K562 (cell line): ENCODE results near the gene POLR1B. TPM values are rescaled to one million over a fixed set of nuclear protein-coding genes. Genes with fewer than 3 reads are reported as not detected.

ENCODE experiments used
- CBFB ChIP-seq: sonication (generic); formaldehyde crosslinking; IDR thresholded peaks from 2 replicates; pipeline ENCODE4 v1.4.0; 2020; ENCODE audit warnings: mild to moderate bottlenecking, missing genetic modification reagents
- CHD1 ChIP-seq: fragments of 200-600 bp; sonication (generic); IDR thresholded peaks from one replicate; pipeline ENCODE4 v1.6.1; 2012; ENCODE audit warnings: mild to moderate bottlenecking, moderate library complexity, low read length, inconsistent platforms
- E2F3 ChIP-seq: fragments of 250-450 bp; sonication (Bioruptor Pico); IDR thresholded peaks from 2 replicates; pipeline ENCODE4 v1.4.0; 2020; ENCODE audit warnings: mild to moderate bottlenecking
- ESRRB ChIP-seq: fragments of 250-450 bp; sonication (Bioruptor Pico); IDR thresholded peaks from 2 replicates; pipeline ENCODE4 v1.5.0; 2020; ENCODE audit warnings: mild to moderate bottlenecking, moderate library complexity, borderline replicate concordance
- FOSL1 ChIP-seq: fragments of 200-800 bp; sonication (Bioruptor generic); conservative IDR thresholded peaks from 2 replicates; pipeline ENCODE4 v1.6.1; 2016; ENCODE audit warnings: missing genetic modification characterization, missing compliant biosample characterization
- FOXP1 ChIP-seq: sonication (generic); formaldehyde crosslinking; IDR thresholded peaks from 2 replicates; pipeline ENCODE4 v1.8.0; 2022; ENCODE audit warnings: mild to moderate bottlenecking, missing genetic modification reagents
- HDGF ChIP-seq: fragments of 450-650 bp; IDR thresholded peaks from 2 replicates; pipeline ENCODE4 v1.6.1; 2016
- HMG20B ChIP-seq: fragments of 250-450 bp; sonication (Bioruptor Pico); IDR thresholded peaks from 2 replicates; pipeline ENCODE4 v1.5.0; 2021; ENCODE audit warnings: mild to moderate bottlenecking
- IFI16 ChIP-seq: fragments of 250-450 bp; sonication (Bioruptor Pico); IDR thresholded peaks from 2 replicates; pipeline ENCODE4 v2.1.2; 2022; ENCODE audit warnings: mild to moderate bottlenecking, inconsistent platforms
- MCM3 ChIP-seq: fragments of 450-650 bp; IDR thresholded peaks from 2 replicates; pipeline ENCODE4 v1.6.1; 2016
- NCOA1 ChIP-seq: fragments of 450-650 bp; IDR thresholded peaks from 2 replicates; pipeline ENCODE4 v1.6.1; 2016; ENCODE audit warnings: low read depth
- POLR2B ChIP-seq: fragments of 450-650 bp; IDR thresholded peaks from 2 replicates; pipeline ENCODE4 v1.6.1; 2018; ENCODE audit warnings: low read depth; ENCODE audit not compliant: partially characterized antibody
- PRMT5 ChIP-seq: sonication (generic); formaldehyde crosslinking; IDR thresholded peaks from 2 replicates; pipeline ENCODE4 v1.5.0; 2020; ENCODE audit warnings: missing genetic modification reagents
- SAFB2 ChIP-seq: fragments of 200-400 bp; formaldehyde crosslinking; IDR thresholded peaks from 2 replicates; pipeline ENCODE4 v1.6.1; 2018; ENCODE audit warnings: borderline replicate concordance, low read length, low read depth, moderate library complexity; ENCODE audit not compliant: severe bottlenecking
- SMAD3 ChIP-seq: fragments of 450-650 bp; formaldehyde crosslinking; conservative IDR thresholded peaks from 2 replicates; pipeline ENCODE4 v1.4.0; 2020; ENCODE audit warnings: mild to moderate bottlenecking
- TAL1 ChIP-seq: fragments of 450-650 bp; IDR thresholded peaks from 2 replicates; pipeline ENCODE4 v1.6.1; 2016; ENCODE audit warnings: mild to moderate bottlenecking
- TBP ChIP-seq: optimal IDR thresholded peaks from 2 replicates; pipeline ENCODE3; 2011; ENCODE audit warnings: low read depth, low read length, improper control_type of control experiment
- TEAD1 ChIP-seq, 2 experiments: fragments of 450-650 bp in 1 of 2; sonication (generic) in 1 of 2; formaldehyde crosslinking; IDR thresholded peaks; 2 replicates each; pipeline versions ENCODE4 v1.4.0 to v1.8.0; 2020 to 2022; ENCODE audit warnings: mild to moderate bottlenecking in 2 of 2, missing genetic modification reagents in 1 of 2
- TOE1 ChIP-seq, 2 experiments: fragments of 450-650 bp in 1 of 2; sonication (generic) in 1 of 2; formaldehyde crosslinking in 1 of 2; IDR thresholded peaks; 2 replicates each; pipeline versions ENCODE4 v1.7.1 to v1.8.0; 2016 to 2022; ENCODE audit warnings: borderline replicate concordance in 2 of 2, mild to moderate bottlenecking in 2 of 2, antibody characterized with exemption in 1 of 2, inconsistent platforms in 1 of 2, low read depth in 1 of 2, missing genetic modification reagents in 1 of 2, moderate library complexity in 1 of 2
- ZFP1 ChIP-seq: fragments of 450-650 bp; formaldehyde crosslinking; IDR thresholded peaks from 2 replicates; pipeline ENCODE4 v1.4.0; 2020; ENCODE audit warnings: mild to moderate bottlenecking, mixed read lengths
- ZNF12 ChIP-seq: sonication (generic); formaldehyde crosslinking; IDR thresholded peaks from 2 replicates; pipeline ENCODE4 v1.4.0; 2020; ENCODE audit warnings: mild to moderate bottlenecking, missing genetic modification reagents
- ZNF217 ChIP-seq: sonication (generic); formaldehyde crosslinking; IDR thresholded peaks from 2 replicates; pipeline ENCODE4 v1.8.0; 2022; ENCODE audit warnings: mild to moderate bottlenecking, missing genetic modification reagents
- ZNF695 ChIP-seq: fragments of 450-650 bp; formaldehyde crosslinking; IDR thresholded peaks from 2 replicates; pipeline ENCODE4 v1.4.0; 2020; ENCODE audit warnings: mild to moderate bottlenecking, moderate library complexity
- ZNF778 ChIP-seq: fragments of 450-650 bp; formaldehyde crosslinking; IDR thresholded peaks from 2 replicates; pipeline ENCODE4 v1.4.0; 2020; ENCODE audit warnings: mild to moderate bottlenecking, moderate library complexity
- polyA plus RNA-seq, 8 experiments: library from polyadenylated mRNA; depleted of rRNA in 4 of 8; stranded (reverse) in 5 of 8; unstranded in 3 of 8; fragments of >200 nt; fragmentation: Nextera tagmentation in 2 of 8; fragmentation: Illumina TruSeq in 1 of 8; extraction: Ambion mirVana in 2 of 8; extraction: Trizol in 1 of 8; gene quantifications; 2 replicates each; pipeline versions ENCODE4 v1.2.1 to v1.2.3, GENCODE V29; 2011 to 2014; ENCODE audit warnings: inconsistent platforms in 1 of 8, missing spikeins in 1 of 8
- total RNA-seq, 7 experiments: library from RNA; depleted of rRNA in 6 of 7; stranded (reverse); fragments of >200 nt in 6 of 7; fragmentation: Illumina TruSeq in 2 of 7; extraction: Trizol in 2 of 7; gene quantifications; 2 replicates each; pipeline versions ENCODE4 v1.2.1 to v1.2.3, GENCODE V29; 2011 to 2021; ENCODE audit warnings: low replicate concordance in 1 of 7
- TF ChIP-seq, protein P1 (sequence below): sonication (generic); formaldehyde crosslinking; IDR thresholded peaks from 2 replicates; pipeline ENCODE4 v1.8.1; 2023; ENCODE audit warnings: mild to moderate bottlenecking, missing genetic modification reagents
- TF ChIP-seq, protein P2 (sequence below): fragments of 250-450 bp; sonication (Bioruptor Pico); IDR thresholded peaks from 2 replicates; pipeline ENCODE4 v1.5.1; 2021; ENCODE audit warnings: mild to moderate bottlenecking
- TF ChIP-seq, protein P3 (sequence below): fragments of 450-650 bp; IDR thresholded peaks from 2 replicates; pipeline ENCODE4 v1.6.1; 2016; ENCODE audit warnings: missing biosample characterization, missing genetic modification characterization

POLR1B gene
- total and polyA plus RNA-seq, 9 of the 15 experiments (the other 6 are each of a cell fraction or from before 2014, with no cell fraction given): 19.8 to 55.1 (median 40.2) TPM

DNA sequence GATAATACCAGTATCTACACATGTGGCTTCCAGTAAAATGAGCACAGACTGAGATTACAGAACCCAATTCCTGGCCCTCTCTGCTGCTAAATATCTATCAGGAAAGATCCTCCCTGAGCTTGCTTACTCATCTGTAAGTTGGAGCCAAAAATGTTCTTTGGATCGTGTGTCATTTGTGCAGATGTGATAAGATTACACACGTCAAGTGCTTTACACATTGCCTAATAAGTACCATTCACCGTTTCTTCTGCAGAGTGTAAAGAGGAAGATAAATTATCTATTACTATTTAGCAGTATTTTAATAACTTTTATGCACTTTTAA is 80.2 kb downstream of the POLR1B start (continued):
- TF ChIP-seq TOE1 (IDR thresholded peaks at IDR 0.05; ENCODE audit: borderline replicate concordance): no peak
- no peak for TF ChIP-seq TOE1 (CRISPR knock-in tag; IDR thresholded peaks at IDR 0.05; ENCODE audit: borderline replicate concordance, low read depth)
- TF ChIP-seq TBP: no peak
- TF ChIP-seq HDGF: no peak
- TF ChIP-seq FOSL1 (tag): peak; percentile 87
- TF ChIP-seq ZNF217 (CRISPR knock-in tag): no peak
- TF ChIP-seq ESRRB (CRISPR knock-in tag): no peak
- TF ChIP-seq MCM3: no peak
- no peak for TF ChIP-seq SAFB2
- TF ChIP-seq ZFP1: no peak
- TF ChIP-seq NCOA1: no peak
- no peak for TF ChIP-seq ZNF778 (CRISPR knock-in tag)
- no peak for TF ChIP-seq CHD1
- no peak for TF ChIP-seq IFI16 (CRISPR knock-in tag)
- 0 out of 2 replicates have a peak, but pooled peaks have one; percentile 3 for TF ChIP-seq SMAD3
- no peak for TF ChIP-seq E2F3 (CRISPR knock-in tag)
- TF ChIP-seq TAL1: peak; percentile 19; the same call in 1 of the 2 replicates
- no peak for TF ChIP-seq HMG20B (CRISPR knock-in tag)
- TF ChIP-seq POLR2B: no peak
- TF ChIP-seq, protein P1, sequence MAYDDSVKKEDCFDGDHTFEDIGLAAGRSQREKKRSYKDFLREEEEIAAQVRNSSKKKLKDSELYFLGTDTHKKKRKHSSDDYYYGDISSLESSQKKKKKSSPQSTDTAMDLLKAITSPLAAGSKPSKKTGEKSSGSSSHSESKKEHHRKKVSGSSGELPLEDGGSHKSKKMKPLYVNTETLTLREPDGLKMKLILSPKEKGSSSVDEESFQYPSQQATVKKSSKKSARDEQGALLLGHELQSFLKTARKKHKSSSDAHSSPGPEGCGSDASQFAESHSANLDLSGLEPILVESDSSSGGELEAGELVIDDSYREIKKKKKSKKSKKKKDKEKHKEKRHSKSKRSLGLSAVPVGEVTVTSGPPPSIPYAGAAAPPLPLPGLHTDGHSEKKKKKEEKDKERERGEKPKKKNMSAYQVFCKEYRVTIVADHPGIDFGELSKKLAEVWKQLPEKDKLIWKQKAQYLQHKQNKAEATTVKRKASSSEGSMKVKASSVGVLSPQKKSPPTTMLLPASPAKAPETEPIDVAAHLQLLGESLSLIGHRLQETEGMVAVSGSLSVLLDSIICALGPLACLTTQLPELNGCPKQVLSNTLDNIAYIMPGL (CRISPR knock-in tag): no peak
- 0 out of 4 replicates have a peak, but pooled peaks of 1 of the 2 experiments have one; percentile 33 for TF ChIP-seq TEAD1 (CRISPR knock-in tag; IDR thresholded peaks at IDR 0.05)
- no peak for TF ChIP-seq PRMT5
- TF ChIP-seq ZNF12 (CRISPR knock-in tag): no peak
- TF ChIP-seq FOXP1: no peak
- TF ChIP-seq ZNF695: no peak
- TF ChIP-seq, protein P2, sequence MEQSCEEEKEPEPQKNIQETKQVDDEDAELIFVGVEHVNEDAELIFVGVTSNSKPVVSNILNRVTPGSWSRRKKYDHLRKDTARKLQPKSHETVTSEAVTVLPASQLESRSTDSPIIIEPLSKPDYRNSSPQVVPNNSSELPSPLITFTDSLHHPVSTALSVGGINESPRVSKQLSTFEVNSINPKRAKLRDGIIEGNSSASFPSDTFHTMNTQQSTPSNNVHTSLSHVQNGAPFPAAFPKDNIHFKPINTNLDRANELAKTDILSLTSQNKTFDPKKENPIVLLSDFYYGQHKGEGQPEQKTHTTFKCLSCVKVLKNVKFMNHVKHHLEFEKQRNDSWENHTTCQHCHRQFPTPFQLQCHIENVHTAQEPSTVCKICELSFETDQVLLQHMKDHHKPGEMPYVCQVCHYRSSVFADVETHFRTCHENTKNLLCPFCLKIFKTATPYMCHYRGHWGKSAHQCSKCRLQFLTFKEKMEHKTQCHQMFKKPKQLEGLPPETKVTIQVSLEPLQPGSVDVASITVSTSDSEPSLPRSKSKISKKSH (CRISPR knock-in tag): no peak
- TF ChIP-seq, protein P3, sequence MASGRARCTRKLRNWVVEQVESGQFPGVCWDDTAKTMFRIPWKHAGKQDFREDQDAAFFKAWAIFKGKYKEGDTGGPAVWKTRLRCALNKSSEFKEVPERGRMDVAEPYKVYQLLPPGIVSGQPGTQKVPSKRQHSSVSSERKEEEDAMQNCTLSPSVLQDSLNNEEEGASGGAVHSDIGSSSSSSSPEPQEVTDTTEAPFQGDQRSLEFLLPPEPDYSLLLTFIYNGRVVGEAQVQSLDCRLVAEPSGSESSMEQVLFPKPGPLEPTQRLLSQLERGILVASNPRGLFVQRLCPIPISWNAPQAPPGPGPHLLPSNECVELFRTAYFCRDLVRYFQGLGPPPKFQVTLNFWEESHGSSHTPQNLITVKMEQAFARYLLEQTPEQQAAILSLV: no peak
- TF ChIP-seq CBFB (CRISPR knock-in tag): no peak
